ENCODE data around the gene PRKAR1B. TPM values are rescaled to one million over a fixed set of nuclear protein-coding genes. Genes with fewer than 3 reads are reported as not detected.

Gene PRKAR1B
- total RNA-seq, 1 donor from 2014 or later: 21.7 TPM

DNA sequence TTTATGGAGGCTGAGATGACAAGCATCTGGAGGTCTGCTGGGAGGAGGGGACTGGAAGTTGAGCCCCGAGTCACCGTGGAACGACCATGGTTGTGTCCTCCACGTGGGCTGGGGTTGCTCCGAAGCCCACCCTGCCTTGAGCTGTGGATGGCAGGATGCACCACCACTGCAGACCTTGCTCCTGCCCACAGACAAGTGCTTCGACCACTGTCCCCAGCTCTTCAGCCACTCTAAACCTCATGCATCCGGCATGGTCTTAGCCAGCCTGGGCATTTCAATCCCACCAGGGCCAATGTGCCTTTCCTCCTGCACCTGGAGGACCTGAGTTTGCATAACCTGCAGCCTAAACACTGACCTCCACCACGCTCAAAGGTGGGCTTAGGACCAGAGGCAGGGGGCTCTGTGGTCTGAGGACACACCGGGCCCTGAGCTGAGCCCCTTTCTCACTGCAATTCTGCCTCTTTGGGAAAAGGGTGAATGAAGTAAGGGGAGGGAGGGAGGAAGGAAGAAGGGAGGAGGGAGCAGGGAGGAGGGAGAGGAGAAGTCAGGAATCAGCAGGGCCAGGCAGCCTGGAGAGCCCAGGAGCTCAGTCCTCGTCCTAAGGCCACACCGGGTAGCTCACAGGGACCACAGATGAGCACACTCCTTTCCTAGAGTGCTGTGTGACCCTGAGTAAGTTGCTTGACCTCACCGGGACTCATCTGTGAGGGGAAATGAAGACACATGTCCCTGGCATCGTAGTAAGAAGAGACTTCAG lies 45.4 kb downstream of the PRKAR1B start:
- no peak for DNase-seq (ENCODE audit: low spot score)
- no peaks in the 10 kb centered on the region for H3K9me3 Mint-ChIP-seq (ENCODE audit: unreplicated experiment)
- H3K27ac Mint-ChIP-seq (ENCODE audit: unreplicated experiment): no peak overlapping the region

DNA sequence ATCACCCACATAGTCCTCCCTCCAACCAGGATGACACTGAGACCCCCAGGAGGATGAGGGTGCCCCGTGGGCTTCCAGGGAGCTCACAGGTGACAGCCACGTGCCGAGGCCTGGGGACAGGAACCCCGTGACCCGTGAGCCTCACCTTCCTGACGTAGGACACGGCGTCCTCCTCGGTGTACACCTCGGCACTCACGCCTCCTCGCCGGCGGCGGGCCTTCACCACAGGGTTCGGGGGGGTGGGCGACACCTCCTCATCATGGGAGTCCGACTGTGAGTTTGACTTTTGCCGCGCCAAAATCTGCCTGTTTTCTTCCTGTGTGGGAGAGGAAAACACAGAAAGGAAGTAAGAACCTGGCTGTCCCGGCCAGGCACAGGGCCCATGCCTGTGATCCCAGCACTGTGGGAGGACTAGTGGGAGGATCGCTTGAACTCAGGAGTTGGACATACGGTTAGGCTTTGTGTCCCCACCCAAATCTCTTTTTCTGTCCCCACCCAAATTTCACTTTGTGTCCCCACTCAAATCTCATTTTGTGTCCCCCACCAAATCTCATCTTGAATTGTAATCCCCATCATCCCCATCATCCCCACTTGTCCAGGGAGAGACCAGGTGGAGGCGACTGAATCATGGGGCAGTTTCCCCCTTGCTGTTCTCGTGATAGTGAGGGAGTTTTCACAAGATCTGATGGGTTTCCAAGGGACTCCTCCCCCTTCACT lies 46.5 kb downstream of the PRKAR1B start:
- Mint-ChIP-seq H3K36me3 (ENCODE audit: low read depth, unreplicated experiment) (peaks cover 32% of the 10 kb centered on the region), H3K27me3 (ENCODE audit: unreplicated experiment) (peaks cover 10% of the 10 kb centered on the region), H3K4me1 (ENCODE audit: unreplicated experiment) (peaks cover 3% of the 10 kb centered on the region), H3K9me3 (ENCODE audit: unreplicated experiment) (no peaks in the 10 kb centered on the region), H3K27ac (ENCODE audit: unreplicated experiment) (no peak overlapping the region), H3K4me3 (ENCODE audit: unreplicated experiment) (peak overlapping the region; percentile 71)
- no peak for DNase-seq (ENCODE audit: low spot score)
- TF ChIP-seq, protein P1, sequence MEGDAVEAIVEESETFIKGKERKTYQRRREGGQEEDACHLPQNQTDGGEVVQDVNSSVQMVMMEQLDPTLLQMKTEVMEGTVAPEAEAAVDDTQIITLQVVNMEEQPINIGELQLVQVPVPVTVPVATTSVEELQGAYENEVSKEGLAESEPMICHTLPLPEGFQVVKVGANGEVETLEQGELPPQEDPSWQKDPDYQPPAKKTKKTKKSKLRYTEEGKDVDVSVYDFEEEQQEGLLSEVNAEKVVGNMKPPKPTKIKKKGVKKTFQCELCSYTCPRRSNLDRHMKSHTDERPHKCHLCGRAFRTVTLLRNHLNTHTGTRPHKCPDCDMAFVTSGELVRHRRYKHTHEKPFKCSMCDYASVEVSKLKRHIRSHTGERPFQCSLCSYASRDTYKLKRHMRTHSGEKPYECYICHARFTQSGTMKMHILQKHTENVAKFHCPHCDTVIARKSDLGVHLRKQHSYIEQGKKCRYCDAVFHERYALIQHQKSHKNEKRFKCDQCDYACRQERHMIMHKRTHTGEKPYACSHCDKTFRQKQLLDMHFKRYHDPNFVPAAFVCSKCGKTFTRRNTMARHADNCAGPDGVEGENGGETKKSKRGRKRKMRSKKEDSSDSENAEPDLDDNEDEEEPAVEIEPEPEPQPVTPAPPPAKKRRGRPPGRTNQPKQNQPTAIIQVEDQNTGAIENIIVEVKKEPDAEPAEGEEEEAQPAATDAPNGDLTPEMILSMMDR (IDR thresholded peaks at IDR 0.05; ENCODE audit: unreplicated experiment): no peak

More for the DNA sequence above, 45.4 kb downstream of the PRKAR1B start:
- Mint-ChIP-seq H3K36me3 (ENCODE audit: low read depth, unreplicated experiment) (peaks cover 36% of the 10 kb centered on the region), H3K27me3 (ENCODE audit: unreplicated experiment) (peaks cover 10% of the 10 kb centered on the region), H3K4me1 (ENCODE audit: unreplicated experiment) (peaks cover 3% of the 10 kb centered on the region), H3K4me3 (ENCODE audit: unreplicated experiment) (no peak overlapping the region)
- TF ChIP-seq, protein P1 (IDR thresholded peaks at IDR 0.05; ENCODE audit: unreplicated experiment): no peak

DNA sequence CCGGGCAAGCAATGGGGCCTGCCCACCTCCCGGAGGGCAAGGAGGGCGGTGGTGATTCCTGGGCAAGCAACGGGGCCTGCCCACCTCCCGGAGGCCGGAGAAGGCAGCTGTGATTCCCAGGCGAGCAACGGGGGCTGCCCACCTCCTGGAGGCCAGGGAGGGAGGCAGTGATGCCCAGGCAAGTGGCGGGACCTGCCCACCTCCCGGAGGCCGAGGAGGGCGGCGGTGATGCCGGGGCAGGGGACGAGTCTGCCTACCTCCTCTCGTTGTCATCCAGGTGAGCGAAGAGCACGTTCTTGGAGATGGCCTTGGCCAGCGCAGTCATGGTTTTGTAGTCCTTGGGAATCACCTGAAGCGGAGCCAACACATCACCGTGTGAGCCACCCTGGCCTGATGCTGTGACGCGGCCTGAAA lies 50.1 kb downstream of the PRKAR1B start:
- Mint-ChIP-seq H3K4me3 (ENCODE audit: unreplicated experiment) (no peak overlapping the region), H3K4me1 (ENCODE audit: unreplicated experiment) (peaks cover 3% of the 10 kb centered on the region), H3K27ac (ENCODE audit: unreplicated experiment) (no peak overlapping the region), H3K27me3 (ENCODE audit: unreplicated experiment) (peaks cover 7% of the 10 kb centered on the region), H3K36me3 (ENCODE audit: low read depth, unreplicated experiment) (peaks cover 37% of the 10 kb centered on the region), H3K9me3 (ENCODE audit: unreplicated experiment) (no peaks in the 10 kb centered on the region)
- TF ChIP-seq, protein P1 (IDR thresholded peaks at IDR 0.05; ENCODE audit: unreplicated experiment): no peak
- DNase-seq (ENCODE audit: low spot score): no peak

DNA sequence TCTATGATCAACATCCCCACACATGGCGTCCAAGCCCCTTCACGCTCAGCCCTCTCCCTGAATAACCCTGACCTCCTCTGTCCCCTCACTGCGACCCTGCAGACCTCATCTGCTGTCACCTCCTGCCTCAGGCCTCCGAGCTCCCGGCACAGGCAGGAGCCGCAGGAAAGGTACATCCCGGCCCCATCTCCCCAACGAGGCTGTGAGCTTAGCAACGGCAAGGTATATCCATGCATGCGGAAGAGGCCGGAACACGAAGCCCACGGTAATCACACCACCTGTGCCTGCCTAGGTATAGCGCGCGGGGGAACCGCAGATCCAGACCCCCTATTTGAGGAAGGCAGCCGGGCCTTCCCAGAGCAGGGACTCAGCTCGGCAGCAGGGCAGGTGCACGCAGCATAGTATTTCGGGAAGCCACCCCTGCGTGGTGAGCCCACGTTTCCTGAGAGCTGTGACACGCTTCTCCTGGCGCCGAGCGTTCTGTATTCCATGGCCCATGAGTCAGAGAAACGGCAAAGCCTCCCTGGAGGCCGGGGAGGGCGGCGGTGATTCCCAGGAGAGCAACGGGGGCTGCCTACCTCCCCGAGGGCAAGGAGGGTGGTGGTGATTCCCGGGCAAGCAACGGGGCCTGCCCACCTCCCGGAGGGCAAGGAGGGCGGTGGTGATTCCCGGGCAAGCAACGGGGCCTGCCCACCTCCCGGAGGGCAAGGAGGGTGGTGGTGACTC lies 50.7 kb downstream of the PRKAR1B start:
- no peak overlapping the region for H3K27ac Mint-ChIP-seq (ENCODE audit: unreplicated experiment)
- H3K27me3 Mint-ChIP-seq (ENCODE audit: unreplicated experiment): peaks cover 7% of the 10 kb centered on the region
- no peak for DNase-seq (ENCODE audit: low spot score)
- H3K36me3 Mint-ChIP-seq (ENCODE audit: low read depth, unreplicated experiment): peaks cover 37% of the 10 kb centered on the region
- TF ChIP-seq, protein P1 (IDR thresholded peaks at IDR 0.05; ENCODE audit: unreplicated experiment): no peak
- H3K4me3 Mint-ChIP-seq (ENCODE audit: unreplicated experiment): no peak overlapping the region
- no peaks in the 10 kb centered on the region for H3K9me3 Mint-ChIP-seq (ENCODE audit: unreplicated experiment)
- H3K4me1 Mint-ChIP-seq (ENCODE audit: unreplicated experiment): peaks cover 3% of the 10 kb centered on the region

Measured in endothelial cell (in vitro differentiated cells).